MM.1S (cell line): Measurements from ENCODE around the gene DUS2.
A peak's percentile ranks its signal among the peaks of the same experiment; 100 is the strongest.

Experiments used
- DNase-seq: peaks from one replicate; pipeline ENCODE4 v3.0.0-alpha.2; 2015
- H2AFZ ChIP-seq: fragments of 300-600 bp; sonication (generic); 2 replicates; pipeline ENCODE4 v1.6.0; 2016; ENCODE audit warnings: antibody characterized with exemption, low read length
- H3F3A ChIP-seq: fragments of 300-600 bp; sonication (generic); 2 replicates; pipeline ENCODE4 v1.6.1; 2016; ENCODE audit warnings: mild to moderate bottlenecking, antibody characterized with exemption, low read length, moderate library complexity, mixed read lengths; ENCODE audit not compliant: insufficient read depth
- H3K27ac ChIP-seq: fragments of 300-600 bp; sonication (generic); 2 replicates; pipeline ENCODE4 v1.5.1; 2016; ENCODE audit warnings: mild to moderate bottlenecking, low read length
- H3K27me3 ChIP-seq: fragments of 300-600 bp; sonication (generic); replicated peaks from 2 replicates; pipeline ENCODE4 v1.6.0; 2016; ENCODE audit warnings: low read length; ENCODE audit not compliant: insufficient read depth
- H3K36me3 ChIP-seq: fragments of 300-600 bp; sonication (generic); replicated peaks from 2 replicates; pipeline ENCODE4 v1.6.1; 2016; ENCODE audit warnings: mild to moderate bottlenecking, low read length, mixed read lengths; ENCODE audit not compliant: insufficient read depth
- H3K4me1 ChIP-seq: fragments of 300-600 bp; sonication (generic); 2 replicates; pipeline ENCODE4 v1.6.1; 2016; ENCODE audit warnings: low read length, mixed read lengths
- H3K4me2 ChIP-seq: fragments of 300-600 bp; sonication (generic); 2 replicates; pipeline ENCODE4 v1.6.0; 2016; ENCODE audit warnings: low read depth, low read length
- H3K4me3 ChIP-seq: fragments of 300-600 bp; sonication (generic); 2 replicates; pipeline ENCODE4 v1.5.1; 2016; ENCODE audit warnings: low read length, mixed read lengths
- H3K79me2 ChIP-seq: fragments of 300-600 bp; sonication (generic); 2 replicates; pipeline ENCODE4 v1.6.1; 2016; ENCODE audit warnings: mixed run types, low read length, mixed read lengths
- H3K9ac ChIP-seq: fragments of 300-600 bp; sonication (generic); 2 replicates; pipeline ENCODE4 v1.6.1; 2016; ENCODE audit warnings: low read length, mixed read lengths
- H3K9me2 ChIP-seq: fragments of 300-600 bp; sonication (generic); replicated peaks from 2 replicates; pipeline ENCODE4 v1.6.1; 2016; ENCODE audit warnings: mild to moderate bottlenecking, low read length, mixed read lengths; ENCODE audit not compliant: insufficient read depth
- H3K9me3 ChIP-seq: fragments of 300-600 bp; sonication (generic); replicated peaks from 2 replicates; pipeline ENCODE4 v1.6.1; 2016; ENCODE audit warnings: mild to moderate bottlenecking, low read length, mixed read lengths; ENCODE audit not compliant: insufficient read depth
- H4K20me1 ChIP-seq: fragments of 300-600 bp; sonication (generic); 2 replicates; pipeline ENCODE4 v1.6.1; 2016; ENCODE audit warnings: mild to moderate bottlenecking, low read length, moderate library complexity, mixed read lengths; ENCODE audit not compliant: insufficient read depth
- CTCF ChIP-seq: fragments of 300-600 bp; sonication (generic); IDR thresholded peaks from 2 replicates; pipeline ENCODE4 v1.5.1; 2016; ENCODE audit warnings: antibody characterized with exemption, low read length, mixed read lengths
- EZH2 ChIP-seq: fragments of 300-600 bp; sonication (generic); optimal IDR thresholded peaks from 2 replicates; pipeline ENCODE3; 2017; ENCODE audit warnings: low read depth, mild to moderate bottlenecking, antibody characterized with exemption, low read length, mixed read lengths
- EZH2phosphoT487 ChIP-seq: fragments of 300-600 bp; sonication (generic); IDR thresholded peaks from 2 replicates; pipeline ENCODE4 v1.6.1; 2018; ENCODE audit warnings: antibody characterized with exemption, low read length

Gene DUS2

GRCh38 chr16:68093816-68094613 lies 70.9 kb downstream of the DUS2 start:
- Histone ChIP-seq H3F3A (no peaks in the 10 kb centered on the region), H3K4me1 (peaks cover 27% of the 10 kb centered on the region), H3K27ac (no peak overlapping the region), H3K9me2 (no peaks in the 10 kb centered on the region), H3K9ac (no peak overlapping the region), H3K27me3 (no peaks in the 10 kb centered on the region), H2AFZ (no peak overlapping the region), H3K9me3 (no peaks in the 10 kb centered on the region), H3K4me2 (no peak overlapping the region), H3K4me3 (no peak overlapping the region), H3K79me2 (peaks cover 98% of the 10 kb centered on the region), H3K36me3 (no peaks in the 10 kb centered on the region), H4K20me1 (peaks cover 8% of the 10 kb centered on the region; the same call in 1 of the 2 replicates)
- DNase-seq, result peak; percentile 24
- TF ChIP-seq EZH2phosphoT487 (no peak), CTCF (peak; percentile 32), EZH2 (no peak)

GRCh38 chr16:68094614-68094934 lies 71.5 kb downstream of the DUS2 start:
- H3K27ac ChIP-seq, result no peak overlapping the region
- DNase-seq, result no peak
- H3F3A ChIP-seq, result no peaks in the 10 kb centered on the region
- H3K79me2 ChIP-seq, result peaks cover 97% of the 10 kb centered on the region
- no peaks in the 10 kb centered on the region for H3K36me3 ChIP-seq
- peaks cover 8% of the 10 kb centered on the region; the same call in 1 of the 2 replicates for H4K20me1 ChIP-seq
- H3K4me2 ChIP-seq, result no peak overlapping the region
- H2AFZ ChIP-seq, result no peak overlapping the region
- H3K4me1 ChIP-seq, result peaks cover 21% of the 10 kb centered on the region
- no peak overlapping the region for H3K4me3 ChIP-seq
- no peaks in the 10 kb centered on the region for H3K9me3 ChIP-seq
- TF ChIP-seq EZH2 (no peak), CTCF (no peak; the same call in 1 of the 2 replicates), EZH2phosphoT487 (no peak)
- no peak overlapping the region for H3K9ac ChIP-seq
- no peaks in the 10 kb centered on the region for H3K9me2 ChIP-seq
- H3K27me3 ChIP-seq, result no peaks in the 10 kb centered on the region

- no peak for TF ChIP-seq EZH2
- no peak for TF ChIP-seq EZH2phosphoT487
- TF ChIP-seq CTCF, result no peak
- Histone ChIP-seq H4K20me1 (peaks cover 8% of the 10 kb centered on the region; the same call in 1 of the 2 replicates), H3K9ac (no peak overlapping the region), H3K36me3 (no peaks in the 10 kb centered on the region), H3F3A (no peaks in the 10 kb centered on the region), H3K79me2 (peaks cover 97% of the 10 kb centered on the region), H3K9me2 (no peaks in the 10 kb centered on the region), H3K27me3 (no peaks in the 10 kb centered on the region), H3K4me3 (no peak overlapping the region), H3K27ac (no peak overlapping the region), H3K9me3 (no peaks in the 10 kb centered on the region), H3K4me2 (no peak overlapping the region), H3K4me1 (0 out of 2 replicates have a peak, but pooled peaks cover 10% of the 10 kb centered on the region), H2AFZ (no peak overlapping the region)
- no peak for DNase-seq
These were observed 73.4 kb downstream of the DUS2 start for GRCh38 chr16:68096491-68096890.
